GM18499 (cell line): ENCODE measurements around the gene BIRC6.

ENCODE experiments used
- ATAC-seq: cut with Tn5 transposase; IDR thresholded peaks from one replicate; pipeline ENCODE4 v1.9.1; 2021; ENCODE audit warnings: moderate number of reproducible peaks; ENCODE audit not compliant: insufficient read depth, unreplicated experiment

The BIRC6 gene

DNA sequence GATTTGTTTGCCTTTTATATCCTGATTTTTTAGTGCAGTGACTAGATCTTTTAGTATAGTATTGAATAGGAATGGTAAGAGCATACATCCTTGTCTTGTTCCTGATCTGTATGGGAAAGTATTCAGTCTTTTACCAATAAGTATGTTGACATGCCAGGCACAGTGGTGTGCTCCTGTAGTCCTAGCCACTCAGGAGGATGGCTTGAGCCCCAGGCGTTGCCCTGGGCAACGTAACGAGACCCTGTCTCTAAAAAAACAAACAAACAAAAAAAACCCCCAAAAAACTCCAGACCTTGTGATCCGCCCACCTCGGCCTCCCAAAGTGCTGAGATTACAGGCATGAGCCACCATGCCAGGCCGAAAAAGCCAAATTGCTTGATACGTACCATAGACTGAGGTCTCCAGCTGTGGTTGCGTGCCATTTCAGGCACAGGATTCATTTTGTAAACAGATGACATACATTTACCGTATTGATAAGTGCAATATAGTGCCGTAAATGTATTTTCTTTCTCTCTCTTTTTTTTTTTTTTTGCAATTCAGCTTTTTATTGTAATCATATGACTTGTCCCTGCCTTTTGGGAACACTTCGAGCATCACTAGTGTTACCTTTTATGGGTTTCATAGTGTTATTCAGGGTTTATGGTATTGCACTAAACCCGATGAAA, 18.5 kb downstream of the BIRC6 start:
- no peak for ATAC-seq

GRCh38 chr2:32376756-32377155, 19.9 kb downstream of the BIRC6 start:
- no peak for ATAC-seq

DNA sequence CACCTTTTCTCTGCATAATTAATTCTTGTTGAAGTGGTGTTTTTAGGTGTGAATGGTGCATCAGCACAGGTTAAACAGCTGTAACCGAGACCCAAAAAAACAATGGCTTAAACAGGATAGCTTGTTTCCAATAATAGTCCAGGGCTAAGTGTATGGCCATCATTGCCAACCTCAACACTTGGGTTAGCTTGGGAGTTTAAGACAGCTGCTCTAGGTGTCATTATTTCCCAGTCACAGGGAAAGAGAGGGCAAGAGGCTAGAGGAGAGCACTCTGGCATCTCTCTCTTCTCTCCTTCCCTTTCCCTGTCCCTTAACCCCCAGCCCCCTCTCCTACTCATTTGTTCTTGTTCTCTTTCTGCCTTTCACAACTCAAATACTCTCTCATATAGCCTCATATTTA, 21.1 kb downstream of the BIRC6 start:
- ATAC-seq = no peak

- ATAC-seq = no peak
These were observed 22.5 kb downstream of the BIRC6 start for GRCh38 chr2:32379352-32379751.

DNA sequence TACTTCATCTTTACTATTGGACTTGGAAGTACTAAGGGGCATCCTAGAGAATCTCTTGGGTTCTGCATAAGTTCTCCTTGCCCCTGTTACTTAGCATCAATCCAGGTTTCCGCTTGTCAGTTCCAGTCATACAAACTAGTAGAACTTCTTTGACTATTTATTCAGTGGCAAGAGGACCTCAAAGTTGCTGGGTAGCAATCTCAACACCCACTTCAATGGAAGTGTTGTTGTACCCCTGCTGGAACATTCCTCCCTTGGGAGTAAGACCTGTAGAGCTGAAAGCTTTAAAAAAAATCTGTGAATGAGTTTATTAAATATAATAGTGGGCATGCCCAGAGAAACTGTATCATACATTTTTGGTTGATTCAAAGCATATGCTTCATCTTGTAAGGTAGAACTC, 27.0 kb downstream of the BIRC6 start:
- ATAC-seq = no peak

GRCh38 chr2:32384529-32384928, 27.7 kb downstream of the BIRC6 start:
- ATAC-seq = no peak

DNA sequence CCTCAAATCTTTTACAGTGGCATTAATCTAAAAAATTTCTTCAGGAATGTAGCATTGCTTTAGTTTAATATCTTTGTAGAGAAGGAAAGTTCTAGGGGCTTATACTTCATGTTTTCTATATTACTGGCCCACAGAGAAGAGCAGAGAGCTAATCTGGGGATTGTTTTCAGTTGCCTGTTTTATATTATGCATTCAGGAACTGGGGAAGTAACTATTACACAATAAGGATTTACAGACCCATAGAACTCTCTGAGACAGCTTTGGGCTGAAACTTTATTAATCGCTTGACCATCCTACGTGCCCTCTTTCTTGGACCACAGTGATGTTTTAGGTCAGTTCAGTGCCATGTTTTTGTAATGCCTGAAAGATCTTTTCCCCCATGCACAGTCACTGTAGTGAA, 29.9 kb downstream of the BIRC6 start:
- ATAC-seq = no peak

- no peak for ATAC-seq
These were observed 42.4 kb downstream of the BIRC6 start for GRCh38 chr2:32399221-32399620.

- ATAC-seq = no peak
These were observed 45.3 kb downstream of the BIRC6 start for GRCh38 chr2:32402091-32402490.

DNA sequence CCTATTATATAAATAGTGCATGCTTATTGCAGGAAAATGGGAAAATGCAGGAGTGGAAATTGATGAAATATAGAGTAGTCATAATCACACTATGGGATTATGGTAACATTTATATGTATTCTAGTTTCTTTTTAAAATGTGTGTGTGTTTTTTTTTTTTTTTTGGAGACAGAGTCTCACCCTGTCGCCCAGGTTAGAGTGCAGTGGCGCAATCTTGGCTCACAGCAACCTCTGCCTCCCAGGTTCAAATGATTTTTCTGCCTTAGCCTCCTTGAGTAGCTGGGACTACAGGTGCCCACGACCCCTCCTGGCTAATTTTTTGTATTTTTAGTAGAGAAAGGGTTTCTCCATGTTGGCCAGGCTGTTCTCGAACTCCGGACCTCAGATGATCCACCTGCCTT, 47.0 kb downstream of the BIRC6 start:
- no peak for ATAC-seq

DNA sequence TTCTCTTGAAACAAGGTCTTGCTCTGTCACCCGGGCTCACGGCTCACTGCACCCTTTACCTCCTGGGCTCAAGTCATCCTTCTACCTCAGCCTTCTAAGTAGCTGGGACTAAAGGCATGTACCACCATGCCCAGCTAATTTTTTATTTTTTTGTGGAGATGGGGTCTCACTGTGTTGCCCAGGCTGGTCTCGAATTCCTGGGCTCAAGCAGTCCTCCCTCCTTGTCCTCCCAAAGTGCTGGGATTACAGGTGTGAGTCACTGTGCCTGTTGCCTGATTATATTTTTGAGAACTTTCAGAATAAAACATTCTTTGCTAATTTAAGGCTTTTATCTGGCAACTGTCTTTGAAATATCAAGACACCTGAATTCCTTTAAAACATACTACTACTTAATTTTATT, 47.9 kb downstream of the BIRC6 start:
- no peak for ATAC-seq

GRCh38 chr2:32416519-32416918, 59.7 kb downstream of the BIRC6 start:
- ATAC-seq = no peak

DNA sequence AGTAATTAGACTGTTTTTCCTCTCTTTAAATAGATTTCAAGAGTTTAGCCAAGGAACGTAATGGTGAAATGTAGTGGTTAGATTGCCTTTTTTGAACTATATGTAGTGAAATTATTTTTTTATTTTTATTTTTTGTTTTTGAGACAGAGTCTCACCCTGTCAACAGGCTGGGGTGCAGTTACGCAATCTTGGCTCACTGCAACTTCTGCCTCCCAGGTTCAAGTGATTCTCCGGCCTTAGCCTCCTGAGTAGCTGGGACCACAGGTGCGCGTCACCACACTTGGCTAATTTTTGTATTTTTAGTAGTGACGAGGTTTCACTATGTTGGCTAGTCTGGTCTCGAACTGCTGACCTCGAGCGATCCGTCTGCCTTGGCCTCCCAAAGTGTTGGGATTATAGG, 60.8 kb downstream of the BIRC6 start:
- ATAC-seq = no peak

GRCh38 chr2:32418778-32419177, 62.0 kb downstream of the BIRC6 start:
- no peak for ATAC-seq

GRCh38 chr2:32422133-32422532, 65.3 kb downstream of the BIRC6 start:
- ATAC-seq = no peak

GRCh38 chr2:32423536-32423935, 66.7 kb downstream of the BIRC6 start:
- ATAC-seq = no peak

DNA sequence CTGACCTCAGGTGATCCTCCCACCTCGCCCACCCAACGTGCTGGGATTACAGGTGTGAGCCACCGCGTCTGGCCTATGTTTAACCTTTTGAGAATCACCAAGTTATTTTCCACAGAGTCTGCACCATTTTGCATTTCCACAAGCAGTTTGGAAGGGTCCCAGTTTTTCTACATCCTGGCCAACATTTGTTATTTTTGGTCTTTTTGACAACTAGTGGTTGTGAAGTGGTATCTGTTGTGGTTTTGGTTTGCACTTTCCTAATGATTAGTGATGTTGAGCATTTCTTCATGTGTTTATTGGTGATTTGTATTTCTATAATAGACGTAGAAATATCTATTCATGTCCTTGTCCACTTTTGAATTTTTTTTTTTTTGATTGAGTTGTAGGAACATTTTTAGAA, 67.9 kb downstream of the BIRC6 start:
- ATAC-seq = no peak

DNA sequence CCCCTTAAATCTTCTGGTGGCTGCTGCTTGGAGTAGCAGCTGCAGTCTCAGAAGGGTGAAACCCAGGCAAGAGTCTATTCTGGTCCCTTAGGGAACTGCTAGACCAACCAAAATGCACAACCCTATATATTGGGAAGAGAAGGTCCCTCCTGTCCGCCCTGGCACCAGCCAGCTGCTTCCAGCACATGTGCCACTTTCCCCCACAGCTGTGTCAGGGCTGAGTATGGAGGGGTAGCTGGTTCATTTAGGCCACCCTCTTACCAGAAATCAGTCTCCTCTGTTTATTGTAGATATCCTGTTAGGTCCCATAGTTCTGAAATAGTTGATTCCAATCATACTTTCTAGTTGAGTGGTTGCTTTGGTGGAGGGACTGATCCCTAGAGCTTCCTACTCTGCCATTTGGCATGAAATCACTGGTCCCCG, 68.9 kb downstream of the BIRC6 start:
- no peak for ATAC-seq

- ATAC-seq = no peak
These were observed 71.1 kb downstream of the BIRC6 start for GRCh38 chr2:32427672-32428610.

- no peak for ATAC-seq
These were observed 74.0 kb downstream of the BIRC6 start for GRCh38 chr2:32430804-32431203.

DNA sequence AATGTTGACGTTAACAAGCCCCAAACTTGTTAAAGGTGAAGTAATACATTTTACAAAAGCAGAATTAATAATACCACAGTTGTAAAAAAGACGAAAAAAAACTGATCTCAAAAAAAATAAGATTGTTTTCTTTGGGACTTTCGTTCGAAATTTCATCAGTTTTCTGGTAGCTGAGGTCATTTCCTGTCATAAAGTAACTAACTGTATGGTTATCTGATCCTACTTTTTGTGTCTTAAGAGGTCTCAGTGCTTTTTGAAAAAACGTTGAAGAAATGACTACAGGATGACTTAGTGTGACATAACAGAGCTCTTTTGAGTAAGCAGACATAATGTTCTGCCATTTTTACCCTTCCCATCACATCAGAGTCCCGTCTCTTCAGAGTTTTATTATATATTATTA, 79.3 kb downstream of the BIRC6 start:
- ATAC-seq = no peak

- no peak for ATAC-seq
These were observed 85.2 kb downstream of the BIRC6 start for GRCh38 chr2:32442020-32442467.
